ENCODE measurements around the gene NIFK. TPM values are rescaled to one million over a fixed set of nuclear protein-coding genes. Genes with fewer than 3 reads are reported as not detected.

The NIFK gene
- polyA plus RNA-seq, 1 donor (not counting 4 experiments of a cell fraction or from before 2014, with no cell fraction given): 60.4 TPM

DNA sequence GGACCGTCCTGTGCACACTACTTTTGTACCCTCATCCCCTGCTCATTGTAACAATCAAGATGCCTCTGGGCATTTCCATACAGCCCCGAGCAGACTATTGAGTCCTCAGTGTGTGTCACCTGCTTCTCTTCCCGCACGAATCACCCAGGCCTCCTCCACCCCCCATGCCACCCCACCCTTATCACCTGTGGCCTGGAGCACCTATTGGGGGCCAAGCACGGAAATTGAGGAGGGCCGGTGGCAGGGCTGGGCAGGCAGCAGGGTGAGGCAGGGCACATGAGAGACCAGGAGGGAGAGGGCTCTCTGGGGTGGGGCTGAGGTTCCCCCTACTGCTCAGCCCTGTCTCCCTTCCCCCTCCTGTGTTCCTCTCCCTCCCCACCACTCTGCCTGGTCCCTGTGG is 4.3 kb upstream of the NIFK start:
- FAIRE-seq: no peak
- H3K27me3 ChIP-seq (ENCODE audit: control insufficient read depth, extremely low read depth, insufficient read depth, low read length): no peaks in the 10 kb centered on the region
- H3K27ac ChIP-seq (ENCODE audit: control insufficient read depth, insufficient read depth, low read length): no peak overlapping the region
- H3K4me1 ChIP-seq (ENCODE audit: control insufficient read depth, extremely low read depth, insufficient read depth, low read length): peaks cover 9% of the 10 kb centered on the region
- H3K79me2 ChIP-seq (ENCODE audit: control insufficient read depth, insufficient read depth, low read length): peaks cover 7% of the 10 kb centered on the region
- no peaks in the 10 kb centered on the region for H3K36me3 ChIP-seq (ENCODE audit: control insufficient read depth in 2 of 2, extremely low read depth in 1 of 2, insufficient read depth in 2 of 2, low read length in 2 of 2)
- H3K9ac ChIP-seq (ENCODE audit: control insufficient read depth, extremely low read depth, insufficient read depth, low read length): no peak overlapping the region
- no peaks in the 10 kb centered on the region for H3K9me1 ChIP-seq (ENCODE audit: control insufficient read depth, extremely low read depth, insufficient read depth, low read length)
- no peak overlapping the region for H2AFZ ChIP-seq (ENCODE audit: control insufficient read depth, low read length)
- no peak overlapping the region for H3K4me2 ChIP-seq (ENCODE audit: control insufficient read depth, extremely low read depth, insufficient read depth, low read depth, low read length)
- no peak for DNase-seq (ENCODE audit: low read depth, low spot score)
- no peaks in the 10 kb centered on the region for H3K9me3 ChIP-seq (ENCODE audit: control insufficient read depth, low read depth, low read length)
- H3K4me3 ChIP-seq (ENCODE audit: control insufficient read depth in 2 of 3, extremely low read depth in 1 of 3, insufficient read depth in 2 of 3, low read depth in 1 of 3, low read length in 3 of 3): no peak overlapping the region
- TF ChIP-seq, protein P1, sequence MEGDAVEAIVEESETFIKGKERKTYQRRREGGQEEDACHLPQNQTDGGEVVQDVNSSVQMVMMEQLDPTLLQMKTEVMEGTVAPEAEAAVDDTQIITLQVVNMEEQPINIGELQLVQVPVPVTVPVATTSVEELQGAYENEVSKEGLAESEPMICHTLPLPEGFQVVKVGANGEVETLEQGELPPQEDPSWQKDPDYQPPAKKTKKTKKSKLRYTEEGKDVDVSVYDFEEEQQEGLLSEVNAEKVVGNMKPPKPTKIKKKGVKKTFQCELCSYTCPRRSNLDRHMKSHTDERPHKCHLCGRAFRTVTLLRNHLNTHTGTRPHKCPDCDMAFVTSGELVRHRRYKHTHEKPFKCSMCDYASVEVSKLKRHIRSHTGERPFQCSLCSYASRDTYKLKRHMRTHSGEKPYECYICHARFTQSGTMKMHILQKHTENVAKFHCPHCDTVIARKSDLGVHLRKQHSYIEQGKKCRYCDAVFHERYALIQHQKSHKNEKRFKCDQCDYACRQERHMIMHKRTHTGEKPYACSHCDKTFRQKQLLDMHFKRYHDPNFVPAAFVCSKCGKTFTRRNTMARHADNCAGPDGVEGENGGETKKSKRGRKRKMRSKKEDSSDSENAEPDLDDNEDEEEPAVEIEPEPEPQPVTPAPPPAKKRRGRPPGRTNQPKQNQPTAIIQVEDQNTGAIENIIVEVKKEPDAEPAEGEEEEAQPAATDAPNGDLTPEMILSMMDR (optimal IDR thresholded peaks at IDR 0.05 in 1 of 3, IDR thresholded peaks at IDR 0.05 in 1 of 3, conservative IDR thresholded peaks at IDR 0.05 in 1 of 3; ENCODE audit: extremely low read depth in 1 of 3, insufficient read depth in 2 of 3, low read length in 3 of 3): no peak
- no peak for TF ChIP-seq EZH2 (IDR thresholded peaks at IDR 0.05; ENCODE audit: low read length)
- dilution Hi-C loops (cut with MboI; ENCODE audit: extremely low pct_ligation_motif_present, low sequenced_read_pairs): no loop called here
- H4K20me1 ChIP-seq (ENCODE audit: control insufficient read depth, extremely low read depth, insufficient read depth, low read length): no peaks in the 10 kb centered on the region

DNA sequence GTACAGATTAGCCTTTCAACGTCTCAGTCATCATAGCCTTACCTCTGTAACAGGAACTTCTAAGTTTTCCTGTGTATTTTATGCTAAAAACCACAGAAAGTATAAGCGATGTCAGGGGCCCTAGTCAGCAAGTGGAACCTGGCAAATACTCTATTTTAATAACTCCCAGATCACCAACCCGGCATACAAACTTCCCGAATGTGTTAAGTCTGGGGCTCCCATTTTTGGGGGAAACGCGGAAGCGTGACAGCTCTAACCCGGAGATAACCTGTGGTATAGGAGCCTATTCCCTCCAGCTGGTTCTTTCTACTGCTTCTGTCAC is 574 bp downstream of the NIFK start:
- peak overlapping the region; percentile 80 to 100 (median 100) for H3K4me3 ChIP-seq (ENCODE audit: control insufficient read depth in 2 of 3, extremely low read depth in 1 of 3, insufficient read depth in 2 of 3, low read depth in 1 of 3, low read length in 3 of 3)
- peaks cover 50% of the 10 kb centered on the region for H3K79me2 ChIP-seq (ENCODE audit: control insufficient read depth, insufficient read depth, low read length)
- no peaks in the 10 kb centered on the region for H3K27me3 ChIP-seq (ENCODE audit: control insufficient read depth, extremely low read depth, insufficient read depth, low read length)
- no peaks in the 10 kb centered on the region for H3K9me3 ChIP-seq (ENCODE audit: control insufficient read depth, low read depth, low read length)
- dilution Hi-C loops (cut with MboI; ENCODE audit: extremely low pct_ligation_motif_present, low sequenced_read_pairs): no loop called here
- peak overlapping the region; percentile 85 for H3K27ac ChIP-seq (ENCODE audit: control insufficient read depth, insufficient read depth, low read length)
- no peaks in the 10 kb centered on the region for H4K20me1 ChIP-seq (ENCODE audit: control insufficient read depth, extremely low read depth, insufficient read depth, low read length)
- H3K4me2 ChIP-seq (ENCODE audit: control insufficient read depth, extremely low read depth, insufficient read depth, low read depth, low read length): peak overlapping the region; percentile 91
- FAIRE-seq (no peak), DNase-seq (ENCODE audit: low read depth, low spot score) (no peak)
- no peak for TF ChIP-seq EZH2 (IDR thresholded peaks at IDR 0.05; ENCODE audit: low read length)
- TF ChIP-seq, protein P1 (optimal IDR thresholded peaks at IDR 0.05 in 1 of 3, IDR thresholded peaks at IDR 0.05 in 1 of 3, conservative IDR thresholded peaks at IDR 0.05 in 1 of 3; ENCODE audit: extremely low read depth in 1 of 3, insufficient read depth in 2 of 3, low read length in 3 of 3): no peak
- H3K36me3 ChIP-seq (ENCODE audit: control insufficient read depth in 2 of 2, extremely low read depth in 1 of 2, insufficient read depth in 2 of 2, low read length in 2 of 2): peaks cover 13 to 18% of the 10 kb centered on the region in 2 experiments
- H3K9ac ChIP-seq (ENCODE audit: control insufficient read depth, extremely low read depth, insufficient read depth, low read length): peak overlapping the region; percentile 95
- H2AFZ ChIP-seq (ENCODE audit: control insufficient read depth, low read length): peak overlapping the region; percentile 93
- H3K9me1 ChIP-seq (ENCODE audit: control insufficient read depth, extremely low read depth, insufficient read depth, low read length): no peaks in the 10 kb centered on the region
- H3K4me1 ChIP-seq (ENCODE audit: control insufficient read depth, extremely low read depth, insufficient read depth, low read length): peaks cover 10% of the 10 kb centered on the region

Data from keratinocyte (primary cell).